Stromal cell of bone marrow (primary cell): ENCODE measurements around the gene ILDR2.

Experiments
- DNase-seq: peaks from one replicate; pipeline ENCODE4 v3.0.0-alpha.2; 2012; ENCODE audit warnings: low read depth

Gene ILDR2, protein sequence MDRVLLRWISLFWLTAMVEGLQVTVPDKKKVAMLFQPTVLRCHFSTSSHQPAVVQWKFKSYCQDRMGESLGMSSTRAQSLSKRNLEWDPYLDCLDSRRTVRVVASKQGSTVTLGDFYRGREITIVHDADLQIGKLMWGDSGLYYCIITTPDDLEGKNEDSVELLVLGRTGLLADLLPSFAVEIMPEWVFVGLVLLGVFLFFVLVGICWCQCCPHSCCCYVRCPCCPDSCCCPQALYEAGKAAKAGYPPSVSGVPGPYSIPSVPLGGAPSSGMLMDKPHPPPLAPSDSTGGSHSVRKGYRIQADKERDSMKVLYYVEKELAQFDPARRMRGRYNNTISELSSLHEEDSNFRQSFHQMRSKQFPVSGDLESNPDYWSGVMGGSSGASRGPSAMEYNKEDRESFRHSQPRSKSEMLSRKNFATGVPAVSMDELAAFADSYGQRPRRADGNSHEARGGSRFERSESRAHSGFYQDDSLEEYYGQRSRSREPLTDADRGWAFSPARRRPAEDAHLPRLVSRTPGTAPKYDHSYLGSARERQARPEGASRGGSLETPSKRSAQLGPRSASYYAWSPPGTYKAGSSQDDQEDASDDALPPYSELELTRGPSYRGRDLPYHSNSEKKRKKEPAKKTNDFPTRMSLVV

DNA sequence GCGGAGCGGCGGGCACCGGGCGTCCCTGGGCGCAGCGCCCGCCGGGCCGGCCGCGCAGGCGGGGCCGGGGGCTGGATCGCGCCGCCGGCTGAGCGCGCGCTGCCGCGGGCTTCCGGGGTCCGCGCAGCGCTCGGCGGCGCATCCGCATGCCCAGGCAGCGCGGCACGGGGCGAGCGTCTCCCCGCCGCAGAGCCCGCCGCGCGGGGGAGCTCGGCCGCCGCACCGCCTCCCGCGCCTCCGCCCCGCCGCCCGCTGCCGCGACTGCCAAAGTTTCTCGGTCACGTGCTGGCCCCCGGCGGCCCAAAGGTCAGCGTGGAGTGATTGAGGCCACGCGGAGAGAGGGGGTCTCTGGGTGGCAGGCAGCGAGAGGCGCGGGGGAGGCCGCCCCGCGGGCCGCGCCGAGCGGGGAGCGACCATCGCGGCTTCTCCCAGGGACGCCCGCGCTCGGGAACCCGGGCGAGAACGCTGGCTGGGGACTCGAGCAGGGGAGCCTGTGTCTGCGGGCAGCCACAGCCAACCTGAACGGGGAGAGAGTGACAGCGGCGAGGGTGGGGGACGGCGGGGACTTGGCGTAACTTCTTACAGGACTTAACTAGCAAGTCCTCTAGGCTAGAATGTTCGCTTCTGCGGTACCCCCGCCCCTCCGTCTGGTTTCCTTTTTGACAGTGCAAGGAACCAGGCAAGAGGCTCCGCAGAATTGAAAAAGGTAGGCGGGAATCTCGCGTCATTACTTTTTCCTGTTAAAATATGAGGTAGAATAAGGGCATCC, at the start of gene ILDR2:
TSS of gene ILDR2 (minus strand) at position 180 of the 769 bp plus-strand sequence. CDS start 272 bp downstream, outside the sequence.
- no peak for DNase-seq

DNA sequence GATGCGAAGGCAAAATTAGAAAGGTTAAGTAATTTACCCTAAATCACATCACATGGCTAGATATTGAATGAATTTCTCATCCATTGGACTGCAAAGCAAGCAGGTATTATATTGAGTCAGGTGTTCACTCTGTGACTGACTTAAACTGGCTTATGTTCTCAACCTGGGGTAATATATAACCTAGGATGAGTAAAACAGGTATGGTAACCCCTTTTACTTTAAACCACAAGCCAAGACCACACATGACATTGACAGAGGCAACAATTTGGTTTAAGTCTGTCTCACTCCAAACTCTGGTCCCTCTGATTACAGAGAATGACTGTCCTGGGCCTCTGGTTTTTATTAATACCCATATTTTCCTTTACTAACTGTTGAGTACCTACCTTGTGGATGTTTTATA, 47.0 kb upstream of the ILDR2 start:
- no peak for DNase-seq

DNA sequence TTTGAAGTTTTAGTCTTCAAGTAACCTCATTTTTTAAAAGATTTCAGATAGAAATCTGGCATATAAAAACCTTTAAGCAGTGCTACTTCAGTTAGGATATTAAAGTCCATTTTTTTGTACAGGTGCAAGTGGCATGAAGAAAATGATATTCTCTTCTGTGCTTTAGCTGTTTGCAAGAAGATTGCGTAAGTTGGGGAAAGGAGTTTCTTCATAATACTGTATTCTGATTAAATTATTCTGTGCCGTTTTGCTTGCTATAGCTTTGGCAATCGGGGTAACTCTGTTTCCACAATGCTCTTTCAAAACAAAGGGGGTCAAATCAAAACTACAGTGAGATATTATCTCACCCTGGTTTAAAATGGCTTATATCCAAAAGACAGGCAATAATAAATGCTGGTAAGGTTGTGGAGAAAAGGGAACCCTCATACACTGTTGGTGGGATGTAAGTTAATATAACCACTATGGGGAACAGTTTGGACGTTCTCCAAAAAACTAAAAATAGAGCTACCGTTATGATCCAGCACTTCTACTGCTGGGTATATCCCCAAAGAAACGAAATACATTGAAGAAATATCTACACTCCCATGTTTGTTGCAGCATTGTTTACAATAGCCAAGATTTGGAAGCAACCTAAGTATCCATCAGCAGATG, 40.9 kb upstream of the ILDR2 start:
- no peak for DNase-seq

DNA sequence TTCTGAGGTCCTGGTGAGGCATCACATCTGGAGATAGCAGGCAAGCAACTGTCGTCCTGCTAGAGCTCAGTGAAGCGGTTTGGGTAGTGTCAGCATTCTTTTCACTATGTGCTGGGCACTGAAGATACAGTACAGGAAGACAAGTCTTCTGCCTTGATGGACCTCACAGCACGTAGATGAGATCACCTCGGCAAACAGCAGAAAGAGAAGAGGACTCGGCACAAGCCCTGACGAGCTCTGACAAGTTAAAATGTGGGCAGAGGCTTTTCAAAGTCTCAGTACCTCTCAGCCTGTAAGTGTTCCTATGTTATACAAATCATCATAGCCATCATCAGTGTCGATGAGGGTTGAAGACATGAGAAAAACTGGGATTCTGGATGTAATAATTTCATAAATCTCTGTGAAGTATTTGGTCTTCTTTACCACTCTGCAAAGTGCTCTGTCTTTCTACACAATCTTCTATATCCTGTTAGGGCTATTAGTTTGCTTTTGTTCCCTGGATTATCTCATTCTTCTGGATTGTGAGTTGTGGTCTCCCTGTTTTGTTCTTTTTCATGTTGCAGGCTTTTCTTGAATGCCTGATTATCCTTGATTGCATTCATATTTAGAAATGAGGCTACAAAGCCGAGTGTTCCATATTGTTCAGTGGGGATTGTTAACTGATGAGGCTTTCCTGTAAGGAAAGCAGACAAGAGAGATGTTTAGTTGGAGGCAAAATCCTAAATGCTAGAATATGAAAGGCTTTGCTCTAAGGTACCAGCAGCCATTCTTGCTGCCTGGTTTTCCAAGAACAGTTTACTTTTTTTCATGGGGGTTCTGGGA, 38.0 kb upstream of the ILDR2 start:
- no peak for DNase-seq

DNA sequence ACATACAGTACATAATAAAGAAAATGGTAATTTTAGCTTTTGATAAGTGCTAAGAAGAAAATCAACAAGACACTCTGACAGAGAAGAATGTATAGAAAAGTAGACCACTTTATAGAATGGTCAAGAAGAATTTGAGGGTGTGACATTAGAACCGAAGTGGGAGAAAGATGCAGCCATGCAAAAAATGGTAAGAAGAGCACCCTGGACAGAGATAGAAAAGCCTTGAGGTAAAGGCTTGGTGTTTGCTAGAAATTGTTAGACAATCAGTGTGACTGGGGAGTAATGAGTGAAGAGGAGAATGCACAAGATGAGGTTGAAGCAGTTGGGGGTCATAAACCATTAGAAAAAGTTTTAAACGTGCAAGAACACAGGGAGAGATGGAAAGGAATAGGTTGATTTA, 37.2 kb upstream of the ILDR2 start:
- DNase-seq = no peak

DNA sequence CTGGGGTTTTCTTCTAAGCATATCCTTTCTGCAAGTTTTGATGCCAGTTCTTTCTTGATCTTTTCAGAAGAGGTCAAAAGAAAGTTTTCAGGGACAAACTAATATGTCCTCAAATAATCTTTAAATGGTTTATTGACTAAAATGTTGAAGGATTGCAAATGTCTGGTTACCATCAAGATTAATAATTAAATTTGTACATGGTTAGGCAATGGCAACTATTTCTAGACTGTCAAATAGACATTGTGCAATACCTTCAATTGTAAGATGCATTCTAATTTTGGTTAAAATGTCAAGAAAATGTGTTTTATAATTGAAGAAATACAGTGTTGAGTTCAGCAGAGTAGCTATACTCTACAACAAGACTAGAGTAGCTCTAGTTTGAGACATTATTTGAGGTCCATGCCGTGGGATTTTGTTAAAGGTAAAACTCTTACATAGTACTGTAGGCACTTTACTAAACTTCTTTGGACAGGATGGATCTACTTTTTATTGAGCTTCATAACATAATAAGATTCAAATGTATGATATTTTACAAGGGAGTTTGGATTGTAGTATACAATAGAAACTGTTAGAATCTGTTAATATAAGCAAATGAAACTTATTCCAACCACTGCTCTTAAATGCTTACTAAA, 36.3 kb upstream of the ILDR2 start:
- DNase-seq = no peak

DNA sequence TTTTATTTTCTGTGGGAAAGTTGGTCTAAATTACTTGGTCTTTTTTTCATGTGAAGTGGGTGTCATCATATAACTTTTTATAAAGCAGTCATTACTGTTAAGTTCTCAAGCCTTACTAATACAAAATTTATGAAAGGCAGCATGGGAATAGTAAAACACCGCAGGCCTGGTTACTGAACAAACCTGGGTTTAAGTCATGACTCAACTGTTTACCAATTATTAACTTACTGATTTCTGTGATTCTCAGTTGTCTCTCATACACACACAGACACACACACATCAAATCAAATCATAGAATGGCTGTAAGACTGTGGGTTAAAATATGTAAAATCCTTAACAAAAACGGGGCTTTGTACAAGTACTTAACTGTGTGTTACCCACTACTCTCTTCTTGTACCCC, 28.4 kb upstream of the ILDR2 start:
- no peak for DNase-seq

DNA sequence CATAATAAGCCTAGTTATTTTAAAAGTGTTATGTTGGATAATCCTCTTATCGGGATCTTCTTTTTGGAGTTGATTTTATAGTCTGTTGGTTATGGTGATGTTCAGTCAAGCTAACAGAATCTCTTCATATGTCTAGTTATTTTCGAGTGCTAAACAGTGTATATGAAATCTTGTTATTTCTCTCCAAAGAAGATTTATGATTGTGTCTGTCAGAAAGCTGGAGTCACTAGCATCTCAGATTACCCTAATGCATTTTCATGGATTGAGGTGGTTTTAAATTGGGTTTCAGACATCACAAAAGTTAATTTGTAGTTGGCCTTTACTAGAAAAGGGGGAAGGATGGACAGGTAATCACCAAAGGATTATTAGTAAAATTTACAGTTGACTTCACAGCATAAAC, 27.0 kb upstream of the ILDR2 start:
- no peak for DNase-seq

DNA sequence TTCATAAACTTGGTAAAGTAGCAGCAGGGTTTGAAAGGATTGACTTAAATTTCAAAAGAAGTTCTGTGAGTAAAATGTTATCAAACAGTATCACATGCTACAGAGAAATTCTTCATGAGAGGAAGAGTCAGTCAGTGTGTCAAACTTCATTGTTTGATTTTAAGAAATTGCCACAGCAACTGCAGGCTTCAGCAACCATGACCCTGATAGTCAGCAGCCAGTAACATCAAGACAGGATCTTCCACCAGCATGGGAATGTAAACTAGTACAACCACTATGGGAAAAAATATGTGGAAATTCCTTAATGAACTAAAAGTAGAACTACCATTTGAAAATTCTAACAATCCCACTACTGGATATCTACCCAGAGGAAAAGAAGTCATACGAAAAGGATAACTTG, 25.2 kb upstream of the ILDR2 start:
- DNase-seq = no peak

DNA sequence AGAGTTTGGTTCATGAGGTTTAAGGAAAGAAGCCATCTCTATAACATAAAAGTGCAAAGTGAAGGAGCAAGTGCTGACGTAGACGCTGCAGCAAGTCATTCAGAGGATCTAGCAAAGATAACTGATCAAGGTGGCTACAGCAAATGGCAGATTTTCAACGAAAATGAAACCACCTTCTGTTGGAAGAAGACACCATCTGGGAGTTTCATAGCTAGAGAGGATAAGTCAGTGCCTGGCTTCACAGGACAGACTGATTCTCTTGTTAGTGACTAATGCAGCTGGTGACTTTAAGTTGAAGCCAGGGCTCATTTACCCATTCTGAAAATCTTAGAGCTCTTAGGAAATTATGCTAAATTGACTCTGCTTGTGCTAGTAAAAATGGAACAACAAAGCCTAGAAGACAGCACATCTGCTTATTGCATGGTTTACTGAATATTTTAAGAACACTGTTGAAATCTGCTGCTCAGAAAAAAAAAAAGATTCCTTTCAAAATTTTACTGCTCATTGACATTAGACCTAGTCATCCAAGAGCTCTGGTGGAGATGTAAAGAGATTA, 24.2 kb upstream of the ILDR2 start:
- no peak for DNase-seq

DNA sequence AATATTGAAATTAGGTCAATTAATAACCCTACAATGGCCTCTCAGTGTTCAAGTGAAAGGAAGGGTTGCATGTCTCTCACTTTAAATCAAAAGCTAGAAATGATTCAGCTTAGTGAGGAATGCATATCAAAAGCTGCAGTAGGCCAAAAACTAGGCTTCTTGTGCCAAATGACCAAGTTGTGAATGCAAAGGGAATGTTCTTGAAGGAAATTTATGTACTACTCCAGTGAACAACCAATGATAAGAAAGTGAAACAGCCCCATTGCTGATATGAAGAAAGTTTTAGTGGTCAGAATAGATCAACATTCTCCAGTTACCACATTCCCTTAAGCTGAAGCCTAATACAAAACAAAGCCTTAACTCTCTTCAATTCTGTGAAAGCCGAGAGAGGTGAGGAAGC, 23.7 kb upstream of the ILDR2 start:
- DNase-seq = no peak

DNA sequence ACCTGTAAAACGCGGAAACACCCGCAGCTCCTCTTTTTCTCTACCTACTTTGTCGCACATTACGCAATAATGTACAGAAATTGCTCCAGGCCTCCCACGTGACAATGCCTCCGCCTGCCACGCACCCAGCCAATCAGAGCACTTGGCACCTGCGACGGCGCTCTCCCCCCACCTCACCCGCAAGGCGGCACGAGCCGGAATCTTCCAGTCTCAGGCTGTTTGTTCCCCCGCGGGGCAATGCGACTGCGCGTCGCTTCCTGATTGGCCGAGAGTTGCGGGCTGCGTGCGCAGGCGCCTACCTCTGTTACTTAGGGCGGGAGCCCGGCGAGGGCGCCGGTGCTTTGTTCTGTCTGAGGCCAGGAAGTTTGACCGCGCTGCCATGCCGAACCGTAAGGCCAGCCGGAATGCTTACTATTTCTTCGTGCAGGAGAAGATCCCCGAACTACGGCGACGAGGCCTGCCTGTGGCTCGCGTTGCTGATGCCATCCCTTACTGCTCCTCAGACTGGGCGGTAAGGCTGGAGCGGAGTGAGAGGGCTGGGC, 13.7 kb upstream of the ILDR2 start, which contains the start of gene MAEL:
TSS of gene MAEL (plus strand) at position 307 of the 542 bp plus-strand sequence. CDS start at position 380, 73 bp downstream.
- DNase-seq = no peak

DNA sequence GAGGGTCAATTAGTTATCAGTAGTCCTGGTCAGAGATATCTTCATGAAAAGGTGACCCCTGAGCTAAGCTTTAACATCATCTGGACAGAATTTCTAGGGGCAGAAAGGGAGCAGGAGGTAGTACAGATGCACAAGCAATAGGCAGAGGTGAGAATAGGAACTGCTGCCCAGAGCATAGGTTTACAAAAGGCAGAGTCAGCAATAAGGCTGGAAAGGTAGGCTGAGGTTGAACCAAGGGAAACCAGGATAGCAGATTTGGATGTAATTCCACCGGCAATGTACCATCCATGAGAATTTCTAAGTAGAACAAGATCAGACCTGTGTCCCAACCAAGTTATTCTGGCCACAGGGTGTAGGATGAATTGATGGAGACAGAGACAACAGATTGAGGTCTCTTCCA, 6.2 kb upstream of the ILDR2 start:
- DNase-seq = no peak

DNA sequence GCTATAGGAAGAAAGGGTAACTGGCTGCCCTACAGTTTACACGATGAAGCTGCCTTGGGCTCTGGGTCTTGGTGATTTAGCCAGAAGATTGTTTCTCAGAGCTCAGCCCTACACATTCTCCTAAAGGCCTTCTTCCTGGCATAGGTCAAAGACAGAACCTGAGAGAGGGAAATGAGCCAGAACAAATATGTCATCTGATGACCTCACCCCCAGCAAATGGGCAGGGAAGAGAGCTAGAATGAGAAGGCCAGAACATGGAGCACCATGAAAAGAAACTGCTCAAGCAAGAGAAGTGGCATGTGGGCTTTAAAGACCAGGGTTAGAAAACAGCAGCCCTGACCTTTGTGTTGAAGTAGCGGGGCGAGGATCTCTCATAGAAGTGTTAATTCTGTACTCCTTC, 5.5 kb upstream of the ILDR2 start:
- no peak for DNase-seq

DNA sequence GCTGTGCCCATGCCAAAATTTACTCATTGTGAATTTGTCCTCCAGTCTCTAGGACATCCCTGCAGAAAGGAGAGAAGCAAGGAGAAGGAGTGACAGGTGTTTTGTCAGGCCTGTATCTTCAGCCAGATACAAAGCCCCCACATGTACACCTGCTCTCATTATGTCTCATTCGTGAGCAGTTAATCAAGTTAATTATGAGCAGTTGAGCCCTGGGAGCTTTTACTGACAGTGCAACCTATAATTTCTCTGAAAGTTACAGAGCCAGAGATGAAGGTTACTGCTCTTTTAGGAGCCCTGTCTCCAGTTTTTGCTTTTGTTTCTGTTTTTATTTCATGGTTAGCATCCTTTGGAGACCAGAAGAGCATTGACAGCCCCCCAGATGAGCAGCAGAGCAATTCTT, 5.0 kb upstream of the ILDR2 start:
- DNase-seq = no peak

DNA sequence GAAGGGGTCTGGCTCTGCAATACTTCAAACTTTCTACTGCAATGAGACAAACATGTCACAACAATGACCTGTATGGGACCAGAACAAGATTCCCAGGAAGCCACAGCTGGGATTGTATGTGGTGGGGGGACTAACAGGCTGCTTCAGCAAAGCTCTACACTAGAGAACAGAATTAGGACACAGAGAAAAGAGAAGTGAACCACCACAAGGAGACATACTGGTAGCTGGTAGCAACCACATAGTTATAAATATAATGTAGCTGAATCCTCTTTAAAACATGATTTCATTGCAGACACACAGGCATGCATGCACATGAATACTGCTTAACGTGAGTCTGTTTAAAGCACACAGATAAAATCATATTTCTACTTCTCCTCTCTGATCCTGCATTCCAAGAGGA, 3.5 kb upstream of the ILDR2 start:
- no peak for DNase-seq

DNA sequence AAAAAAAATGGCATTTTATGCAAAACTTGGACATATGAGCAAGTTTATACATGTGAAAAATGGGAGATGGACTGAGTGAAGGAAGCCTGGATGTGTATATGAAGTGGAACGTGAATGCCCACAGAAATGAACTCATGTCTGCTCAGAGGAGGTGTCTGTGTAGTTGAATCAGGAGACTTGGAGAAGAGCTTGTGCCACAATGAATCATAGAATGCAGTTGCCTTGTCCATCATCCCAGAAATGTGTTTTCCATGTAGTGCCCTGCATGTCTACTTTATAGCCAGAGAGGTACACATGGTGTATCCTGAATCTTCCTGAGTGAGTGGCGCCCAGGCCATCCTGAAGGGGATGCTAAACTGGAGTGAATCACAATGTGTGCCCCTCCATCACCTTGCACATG, 2.6 kb upstream of the ILDR2 start:
- no peak for DNase-seq

DNA sequence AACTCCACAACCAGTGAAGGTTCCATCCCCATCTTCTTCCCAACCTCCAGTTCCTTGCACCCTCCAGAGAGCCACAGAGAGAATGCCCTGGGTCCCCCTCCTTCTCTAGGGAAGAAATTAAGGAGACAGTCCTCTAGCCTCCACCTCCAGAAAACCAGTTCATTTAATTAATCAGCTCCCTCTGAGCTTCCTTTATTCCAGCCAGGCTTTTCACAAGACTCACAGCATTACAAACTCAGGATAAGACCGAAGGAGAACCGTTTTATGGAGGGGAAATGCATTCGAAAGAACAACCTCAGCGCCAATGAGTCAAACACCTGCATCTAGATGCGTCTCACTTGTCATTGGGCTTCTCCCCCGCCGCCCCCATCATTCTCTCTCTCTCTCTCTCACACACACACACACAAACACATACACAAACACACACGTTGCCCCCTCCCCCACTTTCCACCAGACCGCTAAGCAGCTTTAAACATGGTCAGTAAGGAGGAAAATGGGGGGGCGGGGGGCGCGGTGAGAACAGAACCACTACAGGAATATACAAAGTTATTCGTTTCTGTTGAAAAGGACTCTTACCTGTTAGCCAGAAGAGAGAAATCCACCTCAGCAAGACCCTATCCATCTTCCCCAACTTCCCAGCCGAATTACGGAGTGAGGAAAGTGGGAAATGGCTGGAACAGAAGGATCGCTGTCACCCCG, 544 bp downstream of the ILDR2 start:
- no peak for DNase-seq

DNA sequence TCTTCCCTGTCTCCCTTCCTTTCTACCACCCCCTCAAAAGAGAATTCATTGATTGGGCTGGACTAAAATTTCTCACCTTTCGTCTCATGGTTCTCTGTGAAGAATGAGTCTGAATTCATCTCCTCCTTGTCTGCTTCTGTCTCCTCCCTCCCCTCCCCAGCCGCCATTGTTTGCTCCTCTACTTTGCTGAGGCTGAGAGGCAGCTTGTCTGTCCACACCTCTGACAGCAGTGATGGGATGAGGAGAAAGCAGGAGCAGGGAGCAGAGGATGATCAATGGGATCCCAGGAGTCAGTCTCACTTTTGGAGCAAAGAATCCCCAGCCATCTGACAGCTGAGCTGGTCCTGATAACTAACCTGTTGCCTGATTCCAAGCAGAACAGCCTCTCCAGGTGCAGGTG, 2.5 kb downstream of the ILDR2 start:
- no peak for DNase-seq

DNA sequence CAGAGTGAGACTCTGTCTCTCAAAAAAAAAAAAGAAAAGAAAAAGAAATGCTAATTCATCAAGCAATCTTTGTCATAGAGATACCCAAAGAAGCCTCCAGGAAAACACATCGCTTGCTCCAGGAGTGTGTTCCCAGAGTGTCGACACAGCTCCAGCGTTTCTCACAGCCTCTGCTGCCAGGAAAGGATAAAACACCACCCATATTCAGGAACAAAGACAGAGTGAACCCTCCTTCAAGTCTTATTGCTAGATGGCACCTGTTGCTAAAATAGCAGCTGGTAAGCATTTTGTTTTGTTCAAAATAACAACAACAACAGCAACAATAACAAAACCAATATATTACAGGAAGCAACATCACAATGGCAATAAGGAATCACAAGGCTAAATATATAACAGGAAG, 3.1 kb downstream of the ILDR2 start:
- DNase-seq = no peak
